ENCODE data around the gene PYHIN1. TPM values are rescaled to one million over a fixed set of nuclear protein-coding genes. Genes with fewer than 3 reads are reported as not detected.

Gene PYHIN1
- total and polyA plus RNA-seq, 12 donors: 0.07 to 3.1 (median 0.33) TPM; not detected in 7

DNA sequence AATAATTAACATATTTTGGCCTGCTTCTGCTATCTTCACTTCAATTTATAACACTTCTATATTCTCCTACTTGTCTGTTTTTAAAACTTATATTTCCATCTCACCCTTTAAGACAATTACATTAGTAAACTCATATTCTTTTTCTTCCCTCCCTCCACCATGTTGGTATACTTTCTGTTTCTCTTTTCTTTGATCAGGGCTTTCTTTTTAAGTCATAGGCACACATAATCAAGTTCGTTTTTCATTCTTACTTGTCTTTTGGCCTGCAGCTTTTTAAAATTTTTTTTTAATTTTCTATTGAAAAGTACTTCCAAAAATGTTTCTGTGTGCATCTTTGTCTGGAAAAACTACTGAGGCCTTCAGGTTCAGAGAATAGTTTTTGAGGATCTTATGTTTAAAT is 2.3 kb downstream of the PYHIN1 start:
- Histone ChIP-seq H3K4me1 (no peaks in the 10 kb centered on the region), H3K27me3 (no peaks in the 10 kb centered on the region), H3K27ac (no peak overlapping the region), H3K4me3 (peak overlapping the region in 1 of 10 donors; percentile 50), H3K36me3 (no peaks in the 10 kb centered on the region), H3K9me3 (peaks cover 0 to 1% (median 0%) of the 10 kb centered on the region in 11 donors)
- intact Hi-C loops (cut with DNase I): no loop called here
- TF ChIP-seq, protein P1, sequence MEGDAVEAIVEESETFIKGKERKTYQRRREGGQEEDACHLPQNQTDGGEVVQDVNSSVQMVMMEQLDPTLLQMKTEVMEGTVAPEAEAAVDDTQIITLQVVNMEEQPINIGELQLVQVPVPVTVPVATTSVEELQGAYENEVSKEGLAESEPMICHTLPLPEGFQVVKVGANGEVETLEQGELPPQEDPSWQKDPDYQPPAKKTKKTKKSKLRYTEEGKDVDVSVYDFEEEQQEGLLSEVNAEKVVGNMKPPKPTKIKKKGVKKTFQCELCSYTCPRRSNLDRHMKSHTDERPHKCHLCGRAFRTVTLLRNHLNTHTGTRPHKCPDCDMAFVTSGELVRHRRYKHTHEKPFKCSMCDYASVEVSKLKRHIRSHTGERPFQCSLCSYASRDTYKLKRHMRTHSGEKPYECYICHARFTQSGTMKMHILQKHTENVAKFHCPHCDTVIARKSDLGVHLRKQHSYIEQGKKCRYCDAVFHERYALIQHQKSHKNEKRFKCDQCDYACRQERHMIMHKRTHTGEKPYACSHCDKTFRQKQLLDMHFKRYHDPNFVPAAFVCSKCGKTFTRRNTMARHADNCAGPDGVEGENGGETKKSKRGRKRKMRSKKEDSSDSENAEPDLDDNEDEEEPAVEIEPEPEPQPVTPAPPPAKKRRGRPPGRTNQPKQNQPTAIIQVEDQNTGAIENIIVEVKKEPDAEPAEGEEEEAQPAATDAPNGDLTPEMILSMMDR (IDR thresholded peaks at IDR 0.05): no peak
- DNase-seq: no peak
- 44 to 46% methylated on average over 1 of the region's 1 CpG for WGBS, 2 donors
- no peak for ATAC-seq

GRCh38 chr1:158939180-158939579 is 7.8 kb downstream of the PYHIN1 start:
- Histone ChIP-seq H3K9me3 (no peaks in the 10 kb centered on the region), H3K27me3 (peaks cover 0 to 5% (median 0%) of the 10 kb centered on the region in 7 donors), H3K4me1 (no peaks in the 10 kb centered on the region), H3K36me3 (peaks cover 0 to 6% (median 0%) of the 10 kb centered on the region in 9 donors), H3K4me3 (no peak overlapping the region), H3K27ac (no peak overlapping the region)
- ATAC-seq: no peak
- DNase-seq: no peak
- intact Hi-C loops (cut with DNase I): no loop called here
- 72 to 80% methylated on average over 2 of the region's 2 CpGs for WGBS, 2 donors
- TF ChIP-seq, protein P1 (IDR thresholded peaks at IDR 0.05): no peak

DNA sequence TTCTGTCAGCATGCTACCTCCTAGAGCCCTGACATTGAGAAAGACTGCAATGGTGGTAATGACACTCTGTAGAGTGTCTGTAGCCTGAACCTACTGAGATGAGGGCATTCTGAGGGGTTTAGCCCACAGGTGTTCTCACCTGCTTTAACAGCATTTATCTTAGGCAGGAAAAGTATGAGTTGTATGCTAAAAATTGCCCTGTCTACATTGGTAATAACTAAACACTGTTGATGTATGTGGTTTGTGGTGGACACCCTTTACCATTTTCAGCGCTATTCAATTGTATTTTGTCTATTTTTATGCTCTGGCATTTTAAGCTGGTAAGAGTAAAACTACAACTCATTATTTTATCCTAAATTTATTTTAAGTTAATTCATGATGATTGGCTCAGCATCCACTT is 10.0 kb downstream of the PYHIN1 start:
- H3K9me3 ChIP-seq: no peaks in the 10 kb centered on the region
- WGBS, 2 donors: 90 to 100% methylated on average over 1 of the region's 1 CpG
- ATAC-seq (no peak), DNase-seq (no peak)
- H3K27me3 ChIP-seq: peaks cover 0 to 5% (median 0%) of the 10 kb centered on the region in 7 donors
- H3K4me1 ChIP-seq: no peaks in the 10 kb centered on the region
- intact Hi-C loops (cut with DNase I): no loop called here
- TF ChIP-seq, protein P1 (IDR thresholded peaks at IDR 0.05): no peak
- no peak overlapping the region for H3K4me3 ChIP-seq
- H3K36me3 ChIP-seq: peaks cover 0 to 8% (median 0%) of the 10 kb centered on the region in 9 donors
- no peak overlapping the region for H3K27ac ChIP-seq

DNA sequence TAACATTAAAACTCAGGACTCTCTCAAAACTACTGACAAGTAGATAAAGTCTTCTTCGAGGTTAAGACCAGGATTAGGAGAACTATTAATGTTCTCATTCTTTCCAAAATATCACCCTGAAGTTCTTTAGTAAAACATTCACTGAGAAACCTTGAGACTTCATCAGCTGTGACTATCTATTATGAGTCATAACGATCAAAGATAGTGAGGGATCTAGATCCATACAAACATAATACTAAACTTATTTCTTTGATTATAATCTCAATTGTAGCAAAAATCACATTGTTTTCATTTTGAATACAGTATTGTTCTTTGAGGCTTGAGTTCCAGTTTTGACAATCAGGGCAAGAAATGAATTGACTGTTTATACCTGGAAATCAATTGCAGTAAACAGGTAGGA is 11.1 kb downstream of the PYHIN1 start:
- intact Hi-C loops (cut with DNase I): no loop called here
- WGBS, 2 donors: 72 to 76% methylated on average over 2 of the region's 2 CpGs

More for the DNA sequence above, 11.1 kb downstream of the PYHIN1 start:
- H3K4me3 ChIP-seq: no peak overlapping the region
- TF ChIP-seq, protein P1 (IDR thresholded peaks at IDR 0.05): no peak
- no peaks in the 10 kb centered on the region for H3K9me3 ChIP-seq
- DNase-seq (no peak), ATAC-seq (no peak)
- H3K36me3 ChIP-seq: peaks cover 0 to 8% (median 0%) of the 10 kb centered on the region in 9 donors
- H3K27ac ChIP-seq: no peak overlapping the region
- peaks cover 0 to 5% (median 0%) of the 10 kb centered on the region in 7 donors for H3K27me3 ChIP-seq
- H3K4me1 ChIP-seq: no peaks in the 10 kb centered on the region

Measured in heart right ventricle (tissue), 16 donors.